Stimulated activated CD4-positive, alpha-beta T cell treated with anti-CD3 and anti-CD28 coated beads, Interleukin-12 subunit alpha, Interleukin-12 subunit beta, amount 100 ng/mL, for 48 hours (primary cell): ENCODE measurements around the gene ZBTB16.

Source experiments
- DNase-seq, 3 donors: peaks; one replicate each; pipeline ENCODE4 v3.0.0-alpha.2; 2020; ENCODE audit warnings: low read depth in 2 of 3, low spot score in 1 of 3

ZBTB16 gene

DNA sequence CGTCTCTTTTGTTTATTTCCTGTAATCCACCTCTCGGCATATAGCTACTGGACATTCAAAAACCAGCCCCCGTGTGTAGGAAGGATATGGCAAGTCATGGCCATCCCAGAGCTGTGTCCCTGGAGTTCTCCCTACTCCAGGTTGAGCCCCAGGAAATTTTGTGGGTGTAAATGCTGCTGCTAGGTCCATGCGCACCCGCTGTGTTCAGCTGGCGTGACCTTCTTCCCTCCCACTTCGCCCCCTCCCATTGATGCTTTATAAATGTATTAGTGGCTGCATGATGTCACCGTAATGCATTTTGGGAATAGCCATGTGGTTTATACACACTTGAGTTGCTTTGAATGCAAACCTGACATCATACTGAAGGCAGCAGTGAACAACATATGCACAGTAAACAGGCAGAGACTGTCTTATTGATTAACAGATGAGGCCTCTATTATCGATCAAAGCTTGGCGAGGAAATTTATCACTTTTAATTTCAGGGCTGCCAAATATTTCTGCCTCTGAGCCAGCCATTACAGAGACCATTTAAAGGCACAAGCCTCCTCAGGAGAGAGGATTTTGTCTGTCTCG, 123.0 kb downstream of the ZBTB16 start:
- DNase-seq = no peak

DNA sequence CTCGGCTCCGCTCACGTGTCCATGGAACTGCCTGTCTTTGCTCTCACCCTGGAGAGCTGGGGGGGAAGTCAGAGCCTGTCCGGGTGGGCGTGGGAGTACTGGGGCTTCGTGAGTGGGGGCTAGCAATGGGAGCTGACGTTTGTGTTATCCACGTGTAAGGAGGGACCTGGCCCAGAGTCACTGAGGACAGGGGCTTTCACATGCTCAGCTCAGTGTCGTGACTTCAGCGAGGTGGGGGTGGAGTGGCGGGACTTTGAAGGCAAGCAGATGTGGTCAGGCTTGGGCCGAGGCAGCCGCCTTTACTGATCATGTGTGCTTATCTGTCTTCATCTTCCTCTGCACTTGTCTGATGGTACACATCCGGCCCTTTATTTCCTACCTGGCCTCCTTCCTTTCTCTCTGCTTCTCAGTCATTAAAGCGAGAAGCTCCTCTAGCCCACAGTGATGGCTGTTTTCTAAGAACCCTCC, 123.6 kb downstream of the ZBTB16 start:
- DNase-seq = peak in 2 of 3 donors; percentile 27 to 28

DNA sequence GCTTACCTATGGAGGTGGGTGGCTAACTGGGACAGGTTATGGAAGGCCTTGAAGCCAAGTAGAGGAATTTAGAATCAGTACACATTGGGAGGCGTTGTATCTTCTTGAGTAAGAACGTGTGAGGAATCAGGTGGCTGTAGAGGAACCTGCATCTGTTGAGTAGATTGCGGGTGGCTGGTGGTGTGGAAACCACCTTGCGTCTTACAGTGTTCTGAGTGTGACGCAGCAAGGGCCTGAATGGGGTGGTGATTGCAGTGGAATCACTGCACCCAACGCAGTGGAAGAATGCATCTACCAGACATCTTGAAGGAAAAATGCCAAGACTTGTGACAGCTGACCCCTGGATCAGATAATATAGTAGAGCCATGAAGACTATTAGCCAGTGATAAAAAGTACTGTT, 125.9 kb downstream of the ZBTB16 start:
- DNase-seq = no peak

DNA sequence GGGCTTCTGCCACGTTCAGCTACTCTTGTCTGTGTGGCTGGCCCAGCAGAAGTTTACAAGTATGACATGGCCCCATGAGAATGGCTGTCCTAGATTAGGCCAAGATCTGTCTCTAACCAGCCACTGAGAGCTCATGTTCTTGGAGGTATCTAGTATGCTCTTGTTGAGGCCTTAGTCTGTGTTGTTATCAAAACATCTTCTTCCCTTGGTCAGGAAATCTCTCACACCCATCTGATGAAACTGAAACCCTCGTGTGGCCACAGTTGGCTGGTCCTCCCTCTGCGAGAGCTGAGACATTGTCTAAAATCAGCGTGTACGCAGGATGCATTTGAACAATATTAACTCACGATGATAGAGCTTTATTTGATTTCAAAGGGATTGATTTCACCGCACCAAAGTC, 127.7 kb downstream of the ZBTB16 start:
- no peak for DNase-seq

DNA sequence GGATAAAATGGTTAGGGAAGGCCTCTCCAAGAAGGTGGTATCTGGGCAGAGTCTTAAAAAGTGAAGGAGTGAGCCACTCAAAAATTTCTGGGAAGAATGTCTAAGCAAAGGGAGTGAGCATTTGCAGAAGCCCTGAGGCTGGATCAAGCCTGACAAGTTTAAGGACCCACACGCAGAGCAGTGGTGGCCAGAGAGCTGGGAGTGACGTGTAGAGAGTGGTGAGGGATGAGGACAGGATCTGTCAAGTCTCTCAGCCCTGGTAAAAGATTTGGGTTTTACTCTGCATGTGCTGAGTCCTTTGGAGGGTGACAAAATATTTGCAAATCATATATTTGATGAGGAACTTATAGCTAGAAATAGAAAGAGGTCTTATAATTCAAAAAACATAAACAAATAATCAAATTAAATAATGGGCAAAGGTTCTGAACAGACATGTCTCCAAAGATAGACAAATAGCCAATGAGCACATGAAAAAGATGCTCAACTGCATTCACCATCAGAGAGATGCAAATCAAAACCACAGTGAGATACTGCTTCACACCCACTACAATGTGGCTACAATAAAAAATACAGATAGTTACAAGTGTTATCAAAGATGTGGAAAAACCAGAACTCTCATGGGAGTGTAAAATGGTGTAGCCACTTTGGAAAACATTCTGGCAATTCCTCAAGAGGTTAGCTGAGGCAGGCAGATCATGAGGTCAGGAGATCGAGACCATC, 129.5 kb downstream of the ZBTB16 start:
- no peak for DNase-seq

DNA sequence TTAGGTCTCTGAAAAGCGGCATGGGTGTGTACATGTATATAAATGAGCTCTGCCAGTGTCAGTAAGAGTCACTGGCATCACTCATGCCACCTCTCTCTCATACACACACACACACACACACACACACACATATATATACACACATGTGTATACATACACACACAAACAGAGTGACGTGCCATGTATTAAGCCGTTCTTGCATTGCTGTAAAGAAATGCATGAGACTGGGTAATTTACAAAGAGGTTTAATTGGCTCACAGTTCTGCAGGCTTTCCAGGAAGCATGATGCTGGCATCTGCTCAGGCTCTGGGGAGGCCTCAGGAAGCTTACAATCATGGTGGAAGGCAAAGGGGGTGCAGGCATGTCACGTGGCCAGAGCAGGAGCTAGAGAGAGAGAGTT, 131.1 kb downstream of the ZBTB16 start:
- no peak for DNase-seq

DNA sequence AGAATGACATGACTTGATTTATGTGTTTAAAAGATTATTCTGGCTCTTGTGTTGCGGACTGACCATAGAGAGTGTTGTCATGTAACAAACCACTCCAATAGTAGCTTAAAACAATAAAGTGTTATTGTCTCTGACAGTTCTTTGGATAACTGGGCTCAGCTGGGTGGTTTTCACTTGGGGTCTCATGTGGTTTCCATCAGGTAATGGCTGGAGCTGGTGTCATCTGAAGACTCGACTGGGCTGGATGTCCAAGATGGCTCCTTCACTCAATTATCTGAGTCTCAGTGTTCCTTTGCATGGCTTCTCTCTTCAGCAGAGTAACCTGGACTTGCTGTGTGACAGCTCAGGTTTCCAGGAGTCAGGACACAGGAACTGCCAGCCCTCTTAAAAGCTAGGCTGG, 132.4 kb downstream of the ZBTB16 start:
- DNase-seq = no peak

DNA sequence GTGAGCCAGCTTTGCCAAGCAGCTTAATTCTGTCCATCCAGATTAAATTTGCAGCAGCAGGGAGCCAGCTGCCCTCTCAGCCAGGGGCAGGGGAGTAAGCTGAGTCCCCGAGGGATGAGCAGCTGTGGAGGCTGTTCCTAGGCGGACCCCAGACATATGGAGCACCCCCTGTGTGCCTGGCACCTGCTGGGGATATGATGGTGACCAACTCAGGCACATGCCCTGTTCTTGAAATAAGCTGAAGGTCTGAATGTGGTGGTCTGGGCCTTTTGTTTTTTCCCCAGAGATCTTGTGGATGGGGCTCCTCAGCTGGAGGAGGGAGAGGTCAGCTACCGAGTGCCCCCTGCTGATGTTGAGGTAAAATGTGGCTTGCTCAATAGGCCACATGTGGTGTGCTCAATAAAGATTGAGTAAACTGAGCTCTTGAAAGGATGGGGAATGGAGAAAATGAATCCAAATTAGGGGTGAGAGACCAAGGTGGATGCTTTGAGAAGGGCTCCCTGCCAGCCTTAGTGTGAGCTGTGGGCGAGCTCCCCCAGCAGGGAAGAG, 133.4 kb downstream of the ZBTB16 start:
- DNase-seq = no peak

DNA sequence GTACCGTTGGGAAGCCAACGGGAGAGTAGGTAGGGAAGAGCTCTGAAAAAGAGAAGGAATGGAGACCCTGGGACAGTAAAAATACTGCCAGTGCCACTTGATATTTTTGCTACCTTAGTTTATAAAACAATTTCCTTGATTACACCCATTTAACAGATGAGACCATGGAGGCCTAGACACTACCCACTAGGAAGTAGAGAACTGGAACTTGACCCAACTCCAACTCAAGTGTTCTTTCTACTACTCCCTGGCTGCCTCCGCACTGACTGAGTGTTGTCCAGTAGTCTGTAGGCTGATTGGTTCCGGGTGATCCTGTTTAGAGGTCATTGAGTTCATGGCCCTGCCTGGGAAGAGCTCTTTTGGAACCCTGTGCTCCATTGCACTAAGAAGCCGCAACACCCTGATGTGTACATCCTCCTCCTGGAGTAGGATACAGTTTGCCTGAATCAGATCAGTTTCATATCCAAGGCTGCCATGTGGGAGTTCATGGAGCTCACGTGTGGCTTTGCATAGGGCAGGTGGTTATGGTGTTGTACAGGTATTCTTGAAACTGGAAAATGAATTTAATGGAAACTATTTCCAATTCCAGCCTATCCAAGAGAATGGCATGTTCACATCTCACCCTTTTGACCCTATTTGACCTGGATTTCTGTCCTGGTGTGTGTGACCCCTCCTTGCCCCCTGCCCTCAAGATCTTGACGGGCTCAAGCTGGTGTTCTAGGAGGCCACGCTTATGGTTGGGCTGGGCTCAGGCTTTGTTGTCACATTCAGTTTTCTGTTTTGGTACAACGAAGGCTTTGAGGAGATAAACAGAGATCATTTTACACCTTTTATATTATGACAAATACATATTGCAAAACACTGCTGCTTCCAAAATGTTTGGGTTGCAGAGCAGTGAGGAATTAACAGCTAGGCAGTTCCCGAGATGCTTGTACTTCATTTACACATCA, 134.5 kb downstream of the ZBTB16 start:
- DNase-seq = no peak

DNA sequence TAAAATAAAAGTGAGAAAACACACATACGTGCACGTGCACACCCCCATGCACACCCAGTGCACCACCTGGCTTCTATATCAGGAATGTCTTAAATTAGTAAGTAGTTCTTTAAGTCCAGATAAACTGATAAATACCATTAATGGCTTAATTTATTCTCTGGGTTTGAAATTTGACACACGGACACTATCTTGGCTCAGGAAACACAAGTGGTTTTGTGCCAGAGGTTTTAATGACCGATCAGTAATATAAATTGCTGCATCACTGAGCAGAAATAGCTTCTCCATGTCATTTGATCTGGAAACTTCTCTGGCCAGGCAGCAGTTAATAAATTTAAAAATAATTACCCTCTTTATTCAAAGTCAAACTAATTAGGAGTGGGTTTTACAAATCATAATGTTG, 135.2 kb downstream of the ZBTB16 start:
- DNase-seq = no peak

DNA sequence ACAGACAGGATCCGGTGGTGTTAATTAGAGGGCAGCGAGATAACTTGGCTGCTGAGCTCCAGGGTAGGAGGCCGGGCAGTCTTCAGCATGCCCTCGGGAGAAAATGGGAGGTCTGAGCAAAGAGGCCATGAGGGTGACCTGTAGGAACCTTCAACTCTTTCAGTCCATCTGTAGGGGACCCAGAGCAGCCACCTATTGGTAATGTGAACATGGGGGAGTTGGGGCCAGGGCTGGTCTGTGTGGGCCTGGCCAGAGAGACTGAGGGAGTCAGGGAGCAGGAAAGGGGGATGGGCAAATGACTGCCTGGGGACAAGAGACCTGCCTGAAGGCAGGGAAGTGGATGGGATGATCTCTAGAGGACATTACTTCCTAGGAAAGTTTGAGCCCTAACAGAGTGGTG, 135.6 kb downstream of the ZBTB16 start:
- no peak for DNase-seq

DNA sequence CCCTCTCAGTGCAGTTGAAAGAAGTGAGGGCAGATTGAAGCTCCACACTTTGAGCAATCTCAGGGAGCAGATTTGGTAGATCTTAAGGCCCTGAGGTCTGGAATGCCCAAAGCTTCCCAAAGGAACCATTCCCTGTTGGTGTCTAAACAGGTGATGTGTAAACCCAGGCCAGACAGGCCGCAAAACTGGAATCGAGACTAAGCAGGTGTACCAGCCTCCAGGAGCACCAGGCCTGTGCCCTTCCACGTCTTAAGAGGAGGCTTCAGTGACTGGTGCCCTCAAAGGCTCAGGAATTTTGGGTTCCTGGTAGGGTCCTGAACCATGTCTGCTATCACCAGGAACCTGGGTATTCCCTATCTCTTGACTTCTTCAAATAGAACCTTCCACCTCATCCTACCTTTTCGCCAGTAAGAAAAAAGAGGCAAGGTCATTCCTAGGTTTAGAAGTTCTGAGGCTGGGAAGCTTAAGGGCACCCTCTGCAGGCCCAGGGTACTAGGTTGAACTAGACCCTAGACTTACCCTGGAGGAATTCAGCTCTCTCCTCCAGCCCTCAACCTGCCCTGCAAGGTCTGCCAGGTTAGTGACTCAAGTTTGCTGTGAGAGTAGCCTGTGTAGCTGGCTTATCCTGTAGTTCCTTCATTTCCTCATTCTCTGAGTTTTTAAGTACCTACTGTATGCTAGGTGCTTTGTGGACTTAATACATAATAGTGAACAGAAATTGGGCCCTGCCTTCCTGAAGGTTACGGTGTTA, 136.6 kb downstream of the ZBTB16 start:
- DNase-seq = no peak

DNA sequence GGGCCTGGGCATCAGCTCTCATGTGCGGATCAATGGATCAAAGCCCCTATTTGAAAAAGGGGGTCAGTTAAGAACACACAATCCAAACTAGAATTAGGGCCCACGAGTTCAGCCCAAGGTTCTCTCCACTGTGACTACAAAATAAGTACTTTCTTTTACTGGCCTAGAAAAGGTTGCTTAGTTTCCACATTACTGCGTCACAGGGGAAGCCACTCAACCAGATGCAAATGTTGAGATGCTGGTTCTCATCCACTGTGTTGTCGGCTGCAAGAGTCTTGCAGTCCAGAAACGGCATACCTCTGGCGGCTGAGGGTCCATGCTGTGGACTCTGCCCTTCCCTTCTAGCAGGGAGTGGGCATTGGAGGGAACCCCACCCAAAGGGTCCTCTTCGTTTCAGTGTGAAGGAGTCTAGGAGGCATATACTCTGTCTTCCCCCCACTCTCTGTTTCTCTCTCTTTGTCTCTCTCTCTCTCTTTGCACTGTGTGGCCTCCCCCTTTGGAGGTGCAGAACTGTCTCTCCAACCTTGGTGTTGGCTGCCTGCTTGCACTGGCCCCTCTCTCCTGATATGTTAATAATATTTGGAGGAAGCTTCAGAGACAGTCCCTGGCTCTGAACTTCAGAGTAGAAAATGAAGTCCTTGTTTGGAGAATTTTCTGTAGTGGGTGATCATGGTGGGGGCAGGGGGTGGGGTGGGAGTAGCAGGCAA, 137.6 kb downstream of the ZBTB16 start:
- DNase-seq = no peak

DNA sequence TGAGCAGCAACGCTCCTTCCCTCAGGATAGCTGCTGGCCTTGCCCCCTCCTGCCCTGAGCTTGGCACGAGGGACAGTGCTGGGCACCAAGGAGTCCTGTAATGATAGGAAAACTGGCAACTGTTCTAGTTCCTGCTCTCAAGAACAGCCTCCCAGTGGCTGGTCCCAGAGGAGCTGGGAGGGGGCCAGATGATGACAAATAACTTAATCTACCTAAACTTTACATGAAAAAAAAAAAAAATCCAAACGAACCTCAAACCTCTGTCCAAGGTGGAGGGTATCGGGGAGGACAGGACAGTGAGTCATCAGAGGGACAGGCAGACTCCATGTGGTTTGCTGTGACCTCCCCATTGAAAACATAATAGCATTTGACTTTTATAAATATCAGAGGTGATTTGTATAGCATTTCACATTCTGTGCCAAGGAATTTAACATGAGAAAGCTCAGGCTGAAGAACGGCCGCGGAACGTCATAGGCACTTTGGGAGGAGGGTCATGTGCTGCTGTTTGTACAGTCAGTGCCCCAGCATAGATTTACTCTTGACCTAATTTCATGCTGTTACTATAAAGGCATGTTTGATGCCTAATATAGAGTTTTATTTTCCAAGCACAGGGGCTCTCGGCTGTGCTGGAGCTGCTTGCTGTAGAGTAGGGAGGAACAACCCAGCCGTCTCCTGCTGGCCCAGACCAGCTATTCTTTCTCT, 138.4 kb downstream of the ZBTB16 start:
- DNase-seq = no peak

DNA sequence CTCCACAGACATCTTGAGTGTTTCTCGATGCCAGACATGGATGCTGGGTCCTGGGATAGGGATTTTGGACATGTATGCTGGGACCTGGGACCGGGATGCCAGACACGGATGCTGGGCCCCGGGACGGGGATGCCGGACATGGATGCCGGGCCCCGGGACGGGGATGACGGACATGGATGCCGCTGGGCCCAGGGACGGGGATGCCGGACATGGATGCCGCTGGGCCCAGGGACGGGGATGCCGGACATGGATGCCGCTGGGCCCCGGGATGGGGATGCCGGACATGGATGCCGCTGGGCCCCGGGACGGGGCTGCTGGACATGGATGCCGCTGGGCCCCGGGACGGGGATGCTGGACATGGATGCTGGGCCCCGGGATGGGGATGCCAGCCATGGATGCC, 139.5 kb downstream of the ZBTB16 start:
- DNase-seq = no peak

DNA sequence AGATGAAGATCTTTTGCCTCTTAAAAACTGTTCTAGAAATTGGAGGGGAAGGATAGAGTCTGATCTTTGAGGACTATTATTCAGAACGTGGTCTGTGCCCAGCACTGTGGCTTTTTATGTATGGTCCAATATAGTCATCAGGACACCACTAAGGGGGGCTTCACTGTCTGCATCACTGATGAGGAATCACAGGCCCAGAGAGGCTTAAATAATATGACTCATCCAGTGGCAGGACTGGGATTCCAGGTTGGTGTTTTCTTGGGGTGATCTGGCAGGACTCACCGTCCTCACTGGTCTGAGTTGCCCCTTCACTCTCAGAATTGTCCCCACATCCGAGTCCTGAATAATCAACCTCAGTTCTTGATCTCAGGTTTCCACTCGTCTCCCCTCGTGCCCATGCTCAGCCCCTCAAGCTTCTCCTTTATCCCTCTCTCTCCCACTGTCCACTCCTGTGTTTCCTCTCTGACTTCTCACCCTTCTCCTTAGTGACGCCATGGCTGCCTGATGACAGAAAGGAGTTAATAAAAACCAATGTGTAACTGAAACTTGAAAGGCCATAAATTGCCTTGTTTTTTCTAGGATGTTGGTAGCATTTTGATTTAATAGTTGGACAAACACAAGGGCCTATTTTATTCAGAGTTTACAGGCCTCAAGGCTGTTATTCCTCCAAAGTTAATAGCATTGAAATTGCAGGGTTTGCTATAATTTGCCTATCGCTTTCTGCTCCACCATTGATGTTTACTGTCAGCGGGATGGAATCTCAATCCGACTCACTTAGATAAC, 141.0 kb downstream of the ZBTB16 start:
- no peak for DNase-seq

DNA sequence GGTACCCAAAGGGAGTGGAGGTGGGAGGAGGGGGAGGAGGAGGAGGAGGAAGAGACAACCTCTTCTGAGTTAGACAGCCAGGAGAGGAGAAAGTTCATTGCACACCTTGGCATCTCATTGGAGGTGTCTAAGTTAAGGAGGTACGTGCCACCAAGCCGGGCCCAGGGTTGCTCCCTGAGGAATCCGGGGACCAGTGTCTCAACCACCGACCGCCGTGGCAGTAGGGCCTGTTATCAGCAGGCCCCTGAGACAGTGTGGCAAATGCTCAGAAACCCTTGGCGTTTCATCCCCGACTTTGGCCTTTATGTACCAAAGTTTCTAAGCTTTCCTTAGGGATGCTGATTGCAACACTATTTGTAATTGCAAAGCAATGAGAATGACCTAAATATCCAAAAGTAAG, 141.7 kb downstream of the ZBTB16 start:
- no peak for DNase-seq

DNA sequence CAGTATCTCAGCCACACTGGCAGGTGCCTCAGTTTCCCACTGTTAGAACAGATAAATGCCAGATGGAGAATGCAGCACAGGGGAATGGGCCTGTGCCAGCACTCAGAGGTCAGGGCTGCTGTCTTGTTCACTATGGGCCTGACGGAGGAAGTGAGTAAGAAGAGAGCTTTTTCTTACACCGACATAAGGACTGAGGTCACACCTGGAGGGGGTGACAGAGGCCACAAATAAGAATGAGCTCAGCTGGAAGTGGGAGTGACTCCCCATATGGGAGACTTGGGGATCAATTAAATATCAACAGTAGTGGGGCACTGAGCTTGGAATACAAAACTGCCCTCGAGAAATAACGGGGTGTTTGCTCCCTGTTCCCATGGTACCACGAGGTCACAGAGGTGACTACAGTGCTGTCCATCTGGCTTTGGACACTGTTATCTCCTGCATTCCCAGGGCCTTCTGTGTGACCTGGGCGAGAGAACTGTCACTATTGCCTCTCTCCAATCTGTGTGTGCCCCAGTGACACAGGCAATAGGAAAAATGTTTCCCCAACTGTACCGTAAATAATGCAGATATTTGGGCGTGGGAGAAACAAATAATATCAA, 142.6 kb downstream of the ZBTB16 start:
- no peak for DNase-seq

DNA sequence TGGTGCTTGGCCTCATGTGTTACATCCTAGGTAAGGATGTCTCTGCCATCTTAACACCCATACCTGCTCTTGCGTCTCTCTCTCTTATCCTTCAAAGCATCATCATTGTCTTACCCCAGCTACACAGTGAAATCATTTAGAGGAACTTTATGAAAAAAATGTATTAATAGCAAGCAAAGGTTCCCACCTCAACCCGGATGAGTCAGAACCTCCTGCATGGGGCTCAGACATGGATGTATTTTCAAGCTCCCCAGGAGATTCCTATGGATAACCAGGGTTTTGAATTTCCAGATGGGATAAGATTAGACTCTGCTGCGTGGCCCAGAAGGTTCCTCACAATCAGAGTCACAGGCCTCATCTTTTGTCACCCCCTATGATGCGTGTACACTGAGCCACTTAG, 147.6 kb downstream of the ZBTB16 start:
- DNase-seq = no peak
